ENCODE measurements around the gene COL24A1. TPM values are rescaled to one million over a fixed set of nuclear protein-coding genes. Genes with fewer than 3 reads are reported as not detected.

Gene COL24A1
- total RNA-seq, 4 donors from 2014 or later = 0.32 to 1.8 (median 0.72) TPM

DNA sequence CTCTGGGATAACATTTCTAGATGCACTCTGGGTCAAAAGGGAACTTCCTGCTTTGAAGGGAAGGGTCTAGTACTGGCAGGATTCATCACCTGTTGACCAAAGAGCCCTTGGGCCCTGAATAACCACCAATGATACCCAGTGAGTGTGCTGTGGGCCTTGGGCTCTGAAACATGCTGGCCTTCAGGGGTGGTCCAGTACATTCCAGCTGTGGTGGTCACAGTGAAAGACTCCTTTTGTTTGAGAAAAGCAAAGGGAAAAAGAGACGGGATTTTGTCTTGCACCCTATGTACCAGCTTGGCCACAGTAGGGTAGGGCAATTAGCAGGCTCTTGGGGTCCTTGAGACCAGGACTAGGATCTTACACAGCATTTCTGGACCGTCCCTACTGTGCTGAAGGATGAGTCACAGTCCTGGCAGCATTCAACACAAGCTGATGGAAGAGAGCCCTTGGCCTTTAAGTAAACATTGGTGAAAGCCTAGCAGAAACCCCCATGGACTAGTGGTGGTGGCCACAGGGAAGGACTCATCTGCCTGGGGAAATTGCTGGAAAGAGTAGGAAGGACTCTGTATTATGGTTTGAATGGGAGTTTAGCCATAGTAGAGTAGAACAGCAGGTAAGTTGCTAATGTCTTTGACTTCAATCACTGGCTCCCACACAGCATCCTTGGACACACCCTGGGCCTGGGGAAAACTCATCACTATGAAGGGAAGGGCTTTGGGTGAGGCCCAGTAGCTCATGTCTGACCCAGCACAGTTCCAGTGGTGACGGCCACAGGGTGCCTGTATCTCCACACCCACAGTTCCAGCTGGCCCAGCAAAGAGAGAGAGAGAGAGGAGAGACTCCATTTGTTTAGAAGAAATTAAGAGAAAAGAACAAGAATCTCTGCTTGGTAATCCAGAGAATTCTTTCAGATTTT lies 87.5 kb downstream of the COL24A1 start:
- H3K27me3 ChIP-seq = no peaks in the 10 kb centered on the region
- H3K4me1 ChIP-seq = no peaks in the 10 kb centered on the region
- TF ChIP-seq POLR2AphosphoS5 (IDR thresholded peaks at IDR 0.05) (no peak), CTCF (IDR thresholded peaks at IDR 0.05) (no peak), POLR2A (IDR thresholded peaks at IDR 0.05) (no peak)
- H3K36me3 ChIP-seq = no peaks in the 10 kb centered on the region
- H3K27ac ChIP-seq = no peak overlapping the region
- no peak for DNase-seq (ENCODE audit: low spot score in 2 of 2)
- 74% methylated on average over 3 of the region's 3 CpGs for WGBS
- no peak overlapping the region for H3K4me3 ChIP-seq
- H3K9me3 ChIP-seq = no peaks in the 10 kb centered on the region

GRCh38 chr1:86068271-86068721 lies 88.3 kb downstream of the COL24A1 start:
- H3K27me3 ChIP-seq = no peaks in the 10 kb centered on the region
- DNase-seq (ENCODE audit: low spot score in 2 of 2) = no peak

DNA sequence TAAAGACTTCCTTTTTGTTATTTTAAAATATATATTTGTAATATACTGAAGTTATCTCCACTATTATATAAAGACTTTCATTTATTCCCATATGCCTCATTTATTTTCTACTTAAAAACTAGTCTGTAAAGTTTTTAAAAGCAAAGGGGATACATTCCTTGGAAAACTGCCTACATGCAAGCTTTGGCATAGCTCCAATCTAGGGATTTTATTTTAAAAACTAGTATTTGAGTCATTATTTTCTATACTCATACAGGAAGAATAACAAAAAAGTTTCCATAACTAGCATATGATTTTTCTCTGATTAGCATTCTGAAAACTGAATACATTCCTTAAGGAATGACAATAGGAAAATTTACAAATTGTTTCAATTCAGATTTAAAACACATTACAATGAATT lies 88.9 kb downstream of the COL24A1 start:
- H3K36me3 ChIP-seq = no peaks in the 10 kb centered on the region
- H3K9me3 ChIP-seq = no peaks in the 10 kb centered on the region
- H3K4me1 ChIP-seq = no peaks in the 10 kb centered on the region
- no peak overlapping the region for H3K4me3 ChIP-seq
- DNase-seq (ENCODE audit: low spot score in 2 of 2) = no peak
- TF ChIP-seq POLR2A (IDR thresholded peaks at IDR 0.05) = no peak
- no peak for TF ChIP-seq EP300 (IDR thresholded peaks at IDR 0.05)
- TF ChIP-seq CTCF (IDR thresholded peaks at IDR 0.05) = no peak
- no peak for TF ChIP-seq POLR2AphosphoS5 (IDR thresholded peaks at IDR 0.05)
- no peaks in the 10 kb centered on the region for H3K27me3 ChIP-seq
- no peak overlapping the region for H3K27ac ChIP-seq

More at GRCh38 chr1:86068271-86068721, 88.3 kb downstream of the COL24A1 start:
- WGBS = 61% methylated on average over 3 of the region's 3 CpGs
- TF ChIP-seq CTCF (IDR thresholded peaks at IDR 0.05) = no peak
- no peak for TF ChIP-seq EP300 (IDR thresholded peaks at IDR 0.05)
- TF ChIP-seq POLR2A (IDR thresholded peaks at IDR 0.05) = no peak
- TF ChIP-seq POLR2AphosphoS5 (IDR thresholded peaks at IDR 0.05) = no peak
- Histone ChIP-seq H3K27ac (no peak overlapping the region), H3K4me1 (no peaks in the 10 kb centered on the region), H3K4me3 (no peak overlapping the region), H3K36me3 (no peaks in the 10 kb centered on the region), H3K9me3 (no peaks in the 10 kb centered on the region)

- Histone ChIP-seq H3K4me3 (no peak overlapping the region), H3K4me1 (no peaks in the 10 kb centered on the region), H3K9me3 (no peaks in the 10 kb centered on the region), H3K27me3 (no peaks in the 10 kb centered on the region), H3K36me3 (no peaks in the 10 kb centered on the region), H3K27ac (no peak overlapping the region)
- DNase-seq (ENCODE audit: low spot score in 2 of 2) = no peak
- TF ChIP-seq CTCF (IDR thresholded peaks at IDR 0.05) (no peak), POLR2A (IDR thresholded peaks at IDR 0.05) (no peak), EP300 (IDR thresholded peaks at IDR 0.05) (no peak), POLR2AphosphoS5 (IDR thresholded peaks at IDR 0.05) (no peak)
- WGBS = 39% methylated on average over 1 of the region's 1 CpG
Observed at GRCh38 chr1:86064899-86065298, 91.7 kb downstream of the COL24A1 start.

DNA sequence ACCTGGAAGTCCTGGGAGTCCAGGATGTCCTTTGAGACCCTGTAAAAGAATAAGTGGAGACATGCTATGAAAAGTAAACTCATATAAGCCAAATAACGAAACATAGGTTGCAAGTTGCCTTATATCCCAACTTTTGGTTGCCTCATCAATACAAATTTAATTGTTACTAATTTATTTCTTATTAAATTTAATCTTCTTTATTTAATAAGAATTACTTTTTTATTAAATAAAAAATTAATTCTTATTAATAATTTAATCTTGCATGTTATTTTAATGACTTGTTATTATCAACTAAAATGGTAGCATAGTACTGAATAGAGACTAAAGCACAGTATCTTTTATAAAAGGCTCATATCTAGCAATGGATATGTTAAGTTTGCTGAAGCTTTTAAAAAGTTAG lies 92.9 kb downstream of the COL24A1 start:
- TF ChIP-seq POLR2A (IDR thresholded peaks at IDR 0.05) (no peak), EP300 (IDR thresholded peaks at IDR 0.05) (no peak)
- Histone ChIP-seq H3K9me3 (no peaks in the 10 kb centered on the region), H3K36me3 (no peaks in the 10 kb centered on the region), H3K27ac (no peak overlapping the region), H3K4me1 (no peaks in the 10 kb centered on the region), H3K27me3 (no peaks in the 10 kb centered on the region), H3K4me3 (no peak overlapping the region)
- no peak for DNase-seq (ENCODE audit: low spot score in 2 of 2)
- WGBS = 85% methylated on average over 1 of the region's 1 CpG
